Duodenal mucosa (tissue), 2 donors: ENCODE results near the gene PRKG1.

ENCODE experiments used
- H3K27ac ChIP-seq: one replicate; pipeline ENCODE4 v1.7.0; 2013; ENCODE audit warnings: low read depth, low read length
- H3K27me3 ChIP-seq, 2 donors: one replicate each; pipeline ENCODE4 v1.7.0; 2013; ENCODE audit warnings: low read length in 2 of 2, control low read depth in 1 of 2; ENCODE audit not compliant: insufficient read depth in 2 of 2, control insufficient read depth in 1 of 2
- H3K36me3 ChIP-seq, 2 donors: one replicate each; pipeline ENCODE4 v1.7.0; 2013; ENCODE audit warnings: low read length in 2 of 2, control low read depth in 1 of 2; ENCODE audit not compliant: insufficient read depth in 2 of 2, control insufficient read depth in 1 of 2
- H3K4me1 ChIP-seq, 2 donors: one replicate each; pipeline ENCODE4 v1.7.0; 2013; ENCODE audit warnings: low read length in 2 of 2, control low read depth in 1 of 2; ENCODE audit not compliant: insufficient read depth in 2 of 2, control insufficient read depth in 1 of 2
- H3K4me3 ChIP-seq, 2 donors: one replicate each; pipeline ENCODE4 v1.7.0; 2013; ENCODE audit warnings: low read length in 2 of 2, low read depth in 1 of 2
- H3K9ac ChIP-seq, 2 donors: one replicate each; pipeline ENCODE4 v1.7.0; 2013; ENCODE audit warnings: low read length in 2 of 2, low read depth in 1 of 2
- H3K9me3 ChIP-seq, 2 donors: one replicate each; pipeline ENCODE4 v1.7.0; 2013; ENCODE audit warnings: low read length in 2 of 2, control low read depth in 1 of 2; ENCODE audit not compliant: control insufficient read depth in 1 of 2

The PRKG1 gene

DNA sequence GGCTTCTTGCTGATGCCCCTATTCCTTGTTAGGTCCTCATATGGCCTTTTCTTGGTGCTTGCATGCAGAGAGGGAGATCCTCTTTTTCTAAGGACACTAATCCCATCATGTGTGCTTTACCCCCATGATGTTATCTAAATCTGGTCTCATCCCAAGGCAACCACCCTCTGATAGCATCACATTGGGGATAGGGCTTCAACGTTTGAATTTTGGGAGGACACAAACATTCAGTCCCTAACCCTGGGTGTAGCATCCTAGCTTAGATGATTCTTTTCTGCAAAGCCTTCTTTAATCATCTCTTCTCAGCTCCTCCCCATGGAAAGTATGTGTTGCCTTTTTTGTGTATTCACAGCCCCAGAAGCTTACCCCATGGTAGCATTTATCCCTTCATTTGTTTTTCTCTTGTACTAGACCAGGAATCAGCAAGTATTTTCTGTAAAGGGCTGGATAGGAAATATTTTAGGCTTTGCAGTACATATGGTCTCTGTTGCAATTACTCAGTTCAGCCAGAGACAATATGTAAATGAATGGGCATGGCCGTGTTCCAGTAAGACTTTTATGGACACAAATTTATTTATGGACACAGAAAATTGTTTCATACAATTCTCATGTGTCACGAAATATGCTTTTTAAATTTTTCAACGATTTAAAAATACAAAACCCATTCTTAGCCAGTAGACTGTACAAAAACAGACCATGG, 726.6 kb downstream of the PRKG1 start:
- Histone ChIP-seq H3K9me3 (no peaks in the 10 kb centered on the region), H3K9ac (no peak overlapping the region), H3K4me3 (no peak overlapping the region), H3K27ac (no peak overlapping the region), H3K36me3 (no peaks in the 10 kb centered on the region), H3K4me1 (no peaks in the 10 kb centered on the region), H3K27me3 (no peaks in the 10 kb centered on the region)

DNA sequence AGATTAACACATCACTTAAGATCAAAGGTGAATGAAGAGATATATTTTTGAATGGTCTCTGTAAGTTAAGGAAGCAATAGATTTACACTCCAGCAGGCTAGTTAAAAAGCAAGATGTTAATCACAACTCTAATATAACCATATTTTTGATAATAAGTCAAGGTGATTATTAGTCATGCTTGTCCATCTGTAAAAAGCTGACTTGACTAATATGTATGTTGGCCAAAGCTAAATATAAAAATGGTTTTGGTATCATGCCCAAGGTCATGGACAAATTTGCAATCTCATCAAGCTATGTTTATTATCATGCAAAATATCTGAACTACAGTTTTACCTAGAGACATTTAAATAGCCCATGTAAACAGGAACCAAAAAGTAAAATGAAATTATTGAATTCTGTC, 727.7 kb downstream of the PRKG1 start:
- Histone ChIP-seq H3K4me3 (no peak overlapping the region), H3K27ac (no peak overlapping the region), H3K27me3 (no peaks in the 10 kb centered on the region), H3K36me3 (no peaks in the 10 kb centered on the region), H3K4me1 (no peaks in the 10 kb centered on the region), H3K9ac (no peak overlapping the region), H3K9me3 (no peaks in the 10 kb centered on the region)

GRCh38 chr10:51804866-51805265, 730.6 kb downstream of the PRKG1 start:
- H3K27me3 ChIP-seq, result no peaks in the 10 kb centered on the region
- H3K9ac ChIP-seq, result no peak overlapping the region
- H3K27ac ChIP-seq, result no peak overlapping the region
- H3K9me3 ChIP-seq, result no peaks in the 10 kb centered on the region
- no peaks in the 10 kb centered on the region for H3K4me1 ChIP-seq
- H3K4me3 ChIP-seq, result no peak overlapping the region
- no peaks in the 10 kb centered on the region for H3K36me3 ChIP-seq

GRCh38 chr10:51806079-51806835, 732.0 kb downstream of the PRKG1 start:
- Histone ChIP-seq H3K9me3 (no peaks in the 10 kb centered on the region), H3K9ac (no peak overlapping the region), H3K4me3 (no peak overlapping the region), H3K36me3 (no peaks in the 10 kb centered on the region), H3K27ac (no peak overlapping the region), H3K27me3 (no peaks in the 10 kb centered on the region), H3K4me1 (no peaks in the 10 kb centered on the region)

DNA sequence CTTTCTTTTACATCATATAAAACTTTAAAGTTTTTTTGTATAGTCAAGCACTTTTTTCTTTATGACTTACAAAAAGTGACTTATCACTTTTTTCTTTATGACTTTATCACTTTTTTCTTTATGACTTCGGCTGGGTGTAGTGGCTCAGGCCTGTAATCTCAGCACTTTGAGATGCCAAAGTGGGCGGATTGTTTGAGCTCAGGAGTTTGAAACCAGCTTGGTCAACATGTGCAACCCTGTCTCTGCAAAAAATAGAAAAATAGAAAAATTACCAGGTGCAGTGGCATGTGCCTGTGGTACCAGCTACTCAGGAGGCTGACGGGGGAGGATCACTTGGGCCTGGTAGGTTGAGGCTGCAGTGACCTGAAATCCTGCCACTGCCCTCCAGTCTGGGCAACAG, 733.9 kb downstream of the PRKG1 start:
- H3K4me3 ChIP-seq, result no peak overlapping the region
- no peak overlapping the region for H3K27ac ChIP-seq
- no peaks in the 10 kb centered on the region for H3K4me1 ChIP-seq
- H3K9ac ChIP-seq, result no peak overlapping the region
- no peaks in the 10 kb centered on the region for H3K9me3 ChIP-seq
- H3K36me3 ChIP-seq, result no peaks in the 10 kb centered on the region
- H3K27me3 ChIP-seq, result no peaks in the 10 kb centered on the region

GRCh38 chr10:51815723-51816122, 741.4 kb downstream of the PRKG1 start:
- no peak overlapping the region for H3K4me3 ChIP-seq
- H3K27me3 ChIP-seq, result no peaks in the 10 kb centered on the region
- H3K9me3 ChIP-seq, result no peaks in the 10 kb centered on the region
- no peaks in the 10 kb centered on the region for H3K4me1 ChIP-seq
- no peaks in the 10 kb centered on the region for H3K36me3 ChIP-seq
- H3K9ac ChIP-seq, result no peak overlapping the region
- H3K27ac ChIP-seq, result no peak overlapping the region

DNA sequence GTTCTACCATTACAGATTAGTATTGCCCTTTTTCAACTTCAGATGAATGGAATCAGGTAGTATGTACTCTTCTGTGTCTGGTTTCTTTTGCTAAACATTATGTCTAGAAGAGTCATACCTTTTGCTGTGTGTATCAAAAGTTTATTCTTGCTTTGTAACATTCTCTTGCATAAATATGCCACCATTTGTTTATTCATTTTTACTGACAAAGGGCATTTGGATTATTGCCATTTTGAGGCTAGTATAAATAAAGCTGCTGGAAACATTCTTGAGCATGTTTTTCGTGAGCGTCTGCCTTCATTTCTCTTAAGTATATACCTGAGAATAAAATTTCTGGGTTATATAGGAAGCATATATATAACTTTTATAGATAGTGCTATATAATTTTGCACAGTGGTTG, 746.8 kb downstream of the PRKG1 start:
- Histone ChIP-seq H3K36me3 (no peaks in the 10 kb centered on the region), H3K27ac (no peak overlapping the region), H3K9ac (no peak overlapping the region), H3K4me1 (no peaks in the 10 kb centered on the region), H3K27me3 (no peaks in the 10 kb centered on the region), H3K4me3 (no peak overlapping the region), H3K9me3 (no peaks in the 10 kb centered on the region)

- no peaks in the 10 kb centered on the region for H3K9me3 ChIP-seq
- no peaks in the 10 kb centered on the region for H3K4me1 ChIP-seq
- H3K27me3 ChIP-seq, result no peaks in the 10 kb centered on the region
- no peak overlapping the region for H3K27ac ChIP-seq
- H3K36me3 ChIP-seq, result no peaks in the 10 kb centered on the region
- no peak overlapping the region for H3K9ac ChIP-seq
- no peak overlapping the region for H3K4me3 ChIP-seq
Observed at GRCh38 chr10:51821745-51822144, 747.5 kb downstream of the PRKG1 start.

DNA sequence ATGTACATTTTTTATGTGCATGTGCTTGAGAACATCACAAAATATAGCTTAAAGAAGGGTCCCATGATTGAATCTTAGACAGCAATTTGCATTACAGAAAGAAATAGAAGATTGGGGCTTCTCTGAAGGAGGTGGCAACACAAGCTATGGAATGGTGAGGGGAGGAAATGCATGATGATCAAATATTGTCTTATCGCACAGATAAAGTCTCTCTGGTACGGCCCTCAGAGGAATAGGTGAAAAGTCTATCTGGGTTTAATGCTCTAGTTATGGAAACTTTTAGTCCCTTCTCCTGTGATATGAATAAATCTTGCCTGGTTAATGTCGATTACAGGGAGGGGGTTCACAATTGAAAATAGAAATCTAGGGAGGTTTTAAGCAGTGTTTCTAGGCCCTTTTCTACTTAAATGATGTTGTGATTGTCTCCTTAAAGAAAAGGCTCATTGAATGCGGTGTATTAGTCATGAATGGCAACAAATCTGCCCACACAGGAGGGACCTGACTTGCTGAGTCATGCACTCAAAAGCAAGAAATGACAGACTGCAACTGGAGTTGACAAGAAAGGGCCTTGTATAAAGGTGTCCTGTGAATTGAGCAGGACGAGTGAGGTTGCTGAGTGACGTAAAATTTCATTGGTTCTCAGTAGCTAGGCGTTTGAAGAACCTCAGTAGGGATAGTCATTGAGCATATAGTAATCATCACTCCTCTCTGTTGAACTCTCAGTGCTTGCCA, 758.5 kb downstream of the PRKG1 start:
- Histone ChIP-seq H3K9ac (no peak overlapping the region), H3K4me1 (no peaks in the 10 kb centered on the region), H3K27ac (no peak overlapping the region), H3K36me3 (no peaks in the 10 kb centered on the region), H3K27me3 (no peaks in the 10 kb centered on the region), H3K9me3 (no peaks in the 10 kb centered on the region), H3K4me3 (no peak overlapping the region)

- H3K36me3 ChIP-seq, result no peaks in the 10 kb centered on the region
- H3K4me3 ChIP-seq, result no peak overlapping the region
- H3K27ac ChIP-seq, result no peak overlapping the region
- H3K9ac ChIP-seq, result no peak overlapping the region
- no peaks in the 10 kb centered on the region for H3K27me3 ChIP-seq
- no peaks in the 10 kb centered on the region for H3K4me1 ChIP-seq
- H3K9me3 ChIP-seq, result no peaks in the 10 kb centered on the region
Observed at GRCh38 chr10:51834548-51834947, 760.3 kb downstream of the PRKG1 start.
